ENCODE results near the gene FXYD1. TPM values are rescaled to one million over a fixed set of nuclear protein-coding genes. Genes with fewer than 3 reads are reported as not detected.
"Not testable (repeated sequence)": the region's sequence is repeated elsewhere in the genome, so short reads cannot be mapped to it uniquely, and the experiment has no call there.

The FXYD1 gene
- total RNA-seq (2014; rRNA removed; shearing (Covaris generic)), result not detected in 2 replicates

DNA sequence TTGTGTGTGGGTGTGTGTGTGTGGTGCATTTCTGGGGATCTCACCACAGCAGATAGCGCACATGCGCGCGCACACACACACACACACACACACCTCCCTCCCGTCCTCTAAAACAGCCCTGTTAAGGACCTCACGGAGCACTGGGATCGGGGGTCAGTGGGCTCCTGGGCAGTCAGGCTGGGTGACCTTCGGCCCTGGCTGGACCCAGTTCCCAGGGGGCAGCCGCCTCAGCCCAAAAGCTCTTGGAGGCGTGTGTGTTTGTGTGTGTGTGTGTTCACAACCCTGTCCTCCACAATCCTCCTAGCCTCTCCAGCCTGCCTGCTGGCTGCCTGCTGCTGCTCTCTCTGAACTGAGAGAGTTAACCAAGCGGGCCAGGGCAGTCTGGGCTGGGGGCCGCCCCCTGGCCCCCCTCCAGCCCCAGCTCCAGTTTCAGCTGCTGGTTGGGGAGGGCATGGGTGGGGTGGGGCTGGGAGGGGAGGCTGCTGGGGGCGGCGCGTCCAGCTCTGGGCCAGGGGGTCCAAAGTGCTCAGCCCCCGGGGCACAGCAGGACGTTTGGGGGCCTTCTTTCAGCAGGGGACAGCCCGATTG, at the start of gene FXYD1:
TSS of gene FXYD1 (plus strand) at position 520 of the 588 bp plus-strand sequence. CDS start 1,256 bp downstream, outside the sequence.
- no peak for DNase-seq (ENCODE audit: low spot score)

DNA sequence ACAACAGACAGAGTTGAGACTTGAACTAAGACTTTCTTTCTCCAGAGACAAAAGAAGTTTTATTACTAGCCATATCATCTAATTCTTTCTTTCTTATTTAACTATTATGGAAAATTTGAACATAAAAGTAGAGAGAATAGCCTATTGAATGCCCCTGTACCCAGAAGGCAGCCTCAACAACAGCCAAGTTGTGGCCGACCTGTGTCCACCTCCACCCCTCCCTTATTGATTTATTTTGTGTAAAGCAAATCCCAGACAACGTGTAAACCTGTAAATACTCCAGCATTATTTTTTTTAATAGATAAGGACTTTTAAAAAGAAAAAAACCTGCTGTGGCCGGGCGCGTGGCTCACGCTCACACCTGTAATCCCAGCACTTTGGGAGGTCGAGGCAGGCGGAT, 49.1 kb upstream of the FXYD1 start:
- no peak for DNase-seq (ENCODE audit: low spot score)

DNA sequence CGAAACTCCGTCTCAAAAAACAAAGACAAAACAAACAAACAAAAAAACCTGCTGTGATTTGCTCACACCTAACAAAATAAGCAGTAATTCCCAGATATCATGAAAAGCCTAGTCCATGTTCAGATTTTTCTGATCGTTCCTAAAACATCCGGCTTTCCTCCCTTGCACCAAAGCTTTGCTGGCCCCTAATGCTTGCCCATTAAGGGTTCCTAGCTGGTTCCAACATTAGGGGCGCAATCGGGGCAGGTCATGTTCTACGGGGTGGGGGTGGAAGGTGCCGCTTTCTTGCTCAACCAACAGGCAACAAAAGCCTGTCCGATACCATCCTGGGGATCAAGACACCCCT, 48.5 kb upstream of the FXYD1 start:
- no peak for DNase-seq (ENCODE audit: low spot score)

DNA sequence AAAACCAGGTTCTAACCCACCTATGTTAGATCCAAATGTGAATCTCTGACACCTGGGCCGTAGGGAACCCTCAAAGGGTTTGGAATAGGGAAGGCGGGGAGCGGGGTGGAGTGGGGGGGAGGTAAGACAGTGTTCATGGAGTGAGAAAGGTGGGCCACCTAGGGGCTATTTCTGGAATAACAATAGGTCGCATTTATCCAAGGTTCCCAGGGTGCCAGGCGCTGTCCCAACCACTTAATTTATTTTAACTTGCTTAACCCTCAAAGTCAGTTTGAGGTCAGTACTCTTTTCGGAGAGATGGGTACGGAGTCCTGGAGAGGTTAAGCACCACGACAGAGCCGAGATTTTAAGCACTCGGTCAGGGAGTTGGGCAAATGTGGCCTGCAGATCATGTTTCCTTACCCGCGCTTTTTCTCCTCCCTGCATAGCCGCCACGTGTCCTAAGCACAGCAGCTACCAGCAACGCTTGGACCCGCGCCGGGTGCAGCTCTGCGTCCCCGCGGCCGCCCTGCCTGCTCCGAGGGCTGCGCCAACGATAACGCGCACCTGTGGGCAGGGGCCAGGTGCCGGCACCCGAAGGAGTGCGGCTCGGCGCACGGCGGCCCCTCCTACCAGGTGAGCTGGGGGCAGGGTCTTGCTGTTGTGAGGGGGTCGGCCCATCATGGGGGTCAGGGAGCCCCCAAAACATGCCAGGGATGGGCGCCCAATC, 48.0 kb upstream of the FXYD1 start:
- peak; percentile 89 for DNase-seq (ENCODE audit: low spot score)

DNA sequence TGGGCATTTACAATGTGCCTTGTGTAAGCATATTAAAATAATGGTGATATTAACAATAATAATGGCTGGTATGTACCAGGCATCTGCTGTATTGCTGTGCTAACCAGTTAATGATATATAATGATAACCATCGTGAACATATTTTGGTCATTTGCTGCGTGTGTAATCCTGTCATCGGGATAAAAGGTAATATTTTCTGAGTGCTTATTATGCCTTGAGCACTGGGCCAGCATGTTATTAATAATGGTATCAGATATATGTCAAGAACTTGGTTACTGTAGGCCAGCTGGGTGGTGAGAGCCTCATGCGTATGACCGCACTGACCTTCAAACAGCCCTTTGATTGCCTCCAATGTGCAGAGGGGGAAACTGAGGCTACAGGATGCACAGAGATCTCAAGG, 45.2 kb upstream of the FXYD1 start:
- DNase-seq (ENCODE audit: low spot score), result no peak

DNA sequence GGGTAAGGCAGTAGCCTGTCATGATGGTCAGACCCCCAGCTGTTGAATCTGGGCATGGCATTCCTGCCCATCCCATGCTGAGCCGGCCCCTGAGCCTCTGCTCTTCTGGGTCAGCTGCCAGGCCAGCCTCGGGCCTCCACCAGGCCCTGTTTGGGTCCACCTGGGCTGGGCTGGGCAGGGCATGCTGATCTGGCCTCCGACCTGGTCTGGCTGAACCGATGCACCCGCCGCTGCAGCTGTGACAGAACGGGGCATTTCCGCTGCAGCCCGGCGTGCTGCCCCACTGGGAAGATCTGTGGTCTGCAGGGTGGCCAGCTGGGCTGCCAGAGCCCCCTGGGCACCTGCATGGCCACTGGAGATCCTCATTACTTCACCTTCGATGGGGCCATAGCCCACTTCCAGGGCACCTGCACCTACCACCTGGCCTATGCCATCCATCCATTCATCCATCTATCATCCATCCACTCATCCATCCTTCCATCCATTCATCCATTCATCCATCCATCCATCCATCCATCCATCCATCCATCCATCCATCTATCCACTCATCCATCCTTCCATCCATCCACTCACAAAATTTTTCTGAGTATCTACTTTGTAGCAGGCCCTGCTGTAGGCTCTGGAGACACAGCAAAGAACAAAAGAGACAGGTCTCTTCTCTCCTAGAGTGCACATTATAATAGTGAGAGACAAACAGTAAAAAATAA, 44.5 kb upstream of the FXYD1 start:
- no peak for DNase-seq (ENCODE audit: low spot score)

DNA sequence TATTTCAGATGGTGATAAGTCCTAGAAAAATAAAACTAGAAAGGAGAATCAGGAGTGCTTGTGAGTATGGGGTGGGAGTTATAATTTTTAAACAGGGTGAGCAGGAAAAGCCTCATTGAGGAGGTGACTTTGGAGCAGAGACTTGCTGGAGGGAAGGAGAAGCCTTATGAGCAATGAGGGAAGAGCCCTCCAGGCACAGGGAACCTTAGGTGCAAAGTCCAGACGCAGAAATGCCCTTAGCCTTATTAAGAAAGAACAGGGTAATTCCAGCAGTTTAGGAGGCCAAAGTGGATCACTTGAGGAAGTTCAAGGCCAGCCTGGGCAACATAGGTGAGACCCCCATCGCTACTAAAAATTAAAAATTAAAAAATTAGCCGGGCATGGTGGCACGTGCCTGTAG, 44.0 kb upstream of the FXYD1 start:
- DNase-seq (ENCODE audit: low spot score), result no peak

DNA sequence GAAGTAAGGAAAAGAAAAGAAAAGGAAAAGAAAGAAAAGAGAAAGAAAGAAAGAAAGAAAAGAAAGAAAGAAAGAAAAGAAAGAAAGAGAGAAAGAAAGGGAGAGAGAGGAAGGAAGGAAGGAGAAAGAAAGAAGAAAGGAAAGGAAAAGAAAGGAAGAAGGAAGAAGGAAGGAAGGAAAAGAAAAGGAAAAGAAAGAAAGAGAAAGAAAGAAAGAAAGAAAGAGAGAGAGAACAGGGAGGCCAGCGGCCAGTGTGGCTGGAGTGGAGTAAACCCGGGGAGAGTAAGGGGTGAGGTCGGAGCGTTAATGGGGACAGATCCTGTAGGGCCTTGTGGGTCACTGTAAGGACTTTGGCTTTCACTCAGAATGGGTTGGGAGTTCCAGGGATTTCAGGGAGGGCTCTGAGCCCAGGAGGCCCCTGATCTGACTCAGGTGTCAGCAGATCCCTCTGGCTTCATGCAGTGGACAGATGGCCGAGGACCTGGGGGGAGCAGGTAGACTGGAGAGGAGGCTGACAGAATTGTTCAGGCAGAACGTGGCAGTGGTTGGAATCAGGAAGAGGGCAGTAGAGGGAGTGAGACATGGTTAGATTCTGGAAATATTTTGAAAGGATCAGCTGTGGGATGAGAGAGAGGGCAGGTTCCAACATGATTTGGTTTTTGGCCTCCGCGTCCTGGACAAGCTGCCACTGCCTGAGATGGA, 42.8 kb upstream of the FXYD1 start:
- no peak for DNase-seq (ENCODE audit: low spot score)

DNA sequence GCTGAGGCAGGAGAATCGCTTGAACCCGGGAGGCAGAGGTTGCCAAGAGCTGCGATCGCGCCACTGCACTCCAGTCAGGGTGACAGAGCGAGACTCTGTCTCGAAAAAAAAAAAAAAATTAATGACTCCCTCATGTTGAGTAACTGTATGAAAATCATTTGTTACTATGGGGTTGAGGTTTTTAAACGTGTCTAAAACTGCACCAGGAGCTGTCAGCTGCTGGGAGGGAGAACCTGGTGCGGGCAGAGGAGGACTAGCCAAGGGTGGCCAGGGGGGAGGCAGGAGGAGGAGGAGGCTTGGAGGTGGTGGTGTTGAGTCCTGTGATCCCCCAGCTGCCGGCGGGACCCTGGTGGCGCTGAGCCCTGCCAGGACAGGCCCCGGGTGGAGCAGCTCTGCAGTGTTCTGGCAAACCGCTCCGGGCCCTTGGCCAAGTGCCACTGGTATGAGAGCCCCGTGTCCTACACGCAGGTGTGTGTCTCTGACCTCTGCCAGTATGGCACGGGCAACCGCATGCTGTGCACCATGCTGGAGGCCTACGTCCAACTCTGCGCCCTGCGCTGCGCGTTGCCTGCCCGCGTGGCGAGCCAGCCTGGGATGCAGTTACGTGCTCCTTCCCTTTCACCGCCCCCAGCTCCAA, 40.1 kb upstream of the FXYD1 start:
- no peak for DNase-seq (ENCODE audit: low spot score)

DNA sequence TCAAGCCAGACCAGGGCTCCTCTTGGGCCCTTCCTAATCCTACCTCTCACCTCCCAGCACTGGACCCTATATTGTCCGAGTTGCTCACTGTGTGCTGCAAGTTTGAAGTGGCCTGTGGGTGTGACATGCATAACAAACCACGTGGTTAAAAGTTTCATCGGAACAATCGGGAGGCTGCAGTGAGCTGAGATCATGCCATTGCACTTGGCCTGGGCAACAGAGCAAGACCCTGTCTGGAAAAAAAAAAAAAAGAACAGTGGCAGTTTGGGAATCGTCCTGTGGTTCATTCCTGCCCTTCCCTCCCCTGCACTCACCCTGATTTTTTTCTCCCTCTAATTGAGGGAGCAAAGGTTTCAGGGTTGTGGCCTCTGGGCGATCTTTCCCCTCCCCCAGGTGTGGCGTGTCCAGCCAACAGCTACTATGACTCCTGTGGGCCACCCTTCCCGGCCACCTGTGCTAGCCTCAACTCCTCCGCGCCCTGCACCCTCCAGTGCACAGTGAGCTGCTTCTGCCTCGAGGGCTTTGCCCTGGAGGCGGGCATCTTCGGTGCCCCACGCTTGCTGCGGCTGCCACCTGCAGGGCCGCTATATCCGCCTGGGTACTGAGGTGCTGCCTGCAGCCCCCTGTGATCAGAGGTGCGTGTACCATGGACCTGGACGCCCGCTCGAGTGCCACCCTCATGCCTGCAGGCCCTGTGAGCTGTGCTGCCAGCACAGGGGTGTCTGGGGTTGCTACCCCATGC, 39.3 kb upstream of the FXYD1 start:
- no peak for DNase-seq (ENCODE audit: low spot score)

DNA sequence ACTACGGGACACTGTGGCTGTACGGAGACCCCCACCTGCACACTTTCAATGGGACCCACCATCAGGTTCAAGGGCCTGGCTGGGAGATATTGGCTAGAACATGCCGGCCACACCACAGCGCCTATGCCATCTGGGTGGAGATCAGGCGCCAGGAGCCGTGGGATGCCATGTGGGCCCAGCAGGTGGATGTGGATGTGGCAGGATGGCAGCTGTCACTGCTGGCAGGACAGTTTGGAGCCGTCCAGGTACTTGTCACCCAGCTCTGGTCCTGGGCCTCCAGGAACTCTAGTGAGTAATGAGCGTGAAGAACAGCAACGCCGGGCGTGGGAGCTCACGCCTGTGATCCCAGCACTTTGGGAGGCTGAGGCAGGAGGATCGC, 38.7 kb upstream of the FXYD1 start:
- DNase-seq (ENCODE audit: low spot score), result no peak

DNA sequence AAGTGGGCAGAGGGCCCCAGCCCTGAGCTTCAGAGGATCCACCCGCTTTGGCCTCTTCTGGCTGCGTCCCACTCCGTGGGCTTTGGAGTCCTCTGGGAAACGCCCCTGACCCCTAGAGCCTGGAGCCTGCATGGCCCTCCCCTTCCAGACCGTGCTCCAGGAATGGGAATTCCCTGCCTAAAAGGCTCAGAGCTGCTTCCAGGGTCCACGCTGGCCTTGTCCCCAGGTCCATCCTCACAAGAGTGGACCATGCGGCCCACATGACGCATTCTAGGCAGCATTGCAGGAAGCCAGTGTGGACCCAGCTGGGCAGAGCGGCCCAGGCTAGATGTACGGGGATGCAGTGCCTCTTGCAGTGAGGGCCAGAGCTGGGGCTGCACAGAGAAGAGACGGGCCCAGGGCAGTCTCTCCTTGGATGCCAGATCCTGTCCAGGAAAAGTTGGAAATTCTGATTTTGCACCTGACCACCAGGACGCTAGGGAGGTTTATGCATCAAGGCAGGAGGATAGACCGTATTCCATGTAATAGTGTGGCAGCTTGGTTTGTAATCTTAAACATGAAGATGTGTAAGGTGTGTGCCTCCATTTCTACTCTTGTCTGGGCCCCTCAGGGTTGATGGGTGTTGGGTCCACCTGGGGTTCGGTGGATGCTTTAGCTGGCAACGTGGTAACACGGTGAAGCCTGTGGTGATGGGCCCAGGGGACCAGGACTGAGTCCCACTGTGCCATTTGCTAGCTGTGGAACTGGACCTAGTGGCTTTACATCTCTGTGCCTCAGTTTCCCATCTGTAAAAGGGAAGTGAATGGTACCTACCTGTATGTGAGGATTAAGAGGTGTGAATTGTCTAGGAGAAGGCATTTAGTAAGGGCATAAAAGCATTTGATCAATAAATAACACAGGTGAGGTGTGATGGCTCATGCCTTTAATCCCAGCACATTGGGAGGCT, 37.8 kb upstream of the FXYD1 start:
- no peak for DNase-seq (ENCODE audit: low spot score)

DNA sequence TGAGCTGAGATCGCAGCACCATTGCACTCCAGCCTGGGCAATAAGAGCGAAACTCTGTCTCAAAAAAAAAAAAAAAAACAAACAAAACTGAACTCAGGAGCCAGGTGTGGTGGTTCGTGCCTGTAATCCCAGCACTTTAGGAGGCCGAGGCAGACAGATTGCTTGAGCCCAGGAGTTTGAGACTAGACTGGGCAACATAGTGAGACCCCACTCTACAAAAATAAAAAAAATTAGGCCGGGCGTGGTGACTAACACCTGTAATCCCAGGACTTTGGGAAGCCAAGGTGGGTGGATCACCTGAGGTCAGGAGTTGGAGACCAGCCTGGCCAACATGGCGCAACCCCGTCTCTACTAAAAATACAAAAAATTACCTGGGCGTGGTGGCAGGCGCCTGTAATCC, 36.7 kb upstream of the FXYD1 start:
- DNase-seq (ENCODE audit: low spot score), result not testable (repeated sequence)

DNA sequence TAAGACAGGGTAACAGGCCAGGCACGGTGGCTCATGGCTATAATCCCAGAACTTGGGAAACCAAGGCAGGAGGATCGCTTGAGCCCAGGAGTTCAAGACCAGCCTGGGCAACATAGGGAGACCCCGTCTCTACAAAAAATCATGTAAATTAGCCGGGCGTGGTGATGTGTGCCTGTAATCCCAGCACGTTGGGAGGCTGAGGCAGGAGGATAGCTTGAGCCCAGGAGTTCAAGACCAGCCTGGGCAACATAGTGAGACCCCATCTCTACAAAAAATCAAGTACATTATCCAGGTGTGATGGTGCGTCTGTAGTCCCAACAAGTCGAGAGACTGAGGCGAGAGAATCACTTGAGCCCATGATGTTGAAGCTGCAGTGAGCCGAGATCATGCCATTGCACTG, 35.0 kb upstream of the FXYD1 start:
- DNase-seq (ENCODE audit: low spot score), result not testable (repeated sequence)

DNA sequence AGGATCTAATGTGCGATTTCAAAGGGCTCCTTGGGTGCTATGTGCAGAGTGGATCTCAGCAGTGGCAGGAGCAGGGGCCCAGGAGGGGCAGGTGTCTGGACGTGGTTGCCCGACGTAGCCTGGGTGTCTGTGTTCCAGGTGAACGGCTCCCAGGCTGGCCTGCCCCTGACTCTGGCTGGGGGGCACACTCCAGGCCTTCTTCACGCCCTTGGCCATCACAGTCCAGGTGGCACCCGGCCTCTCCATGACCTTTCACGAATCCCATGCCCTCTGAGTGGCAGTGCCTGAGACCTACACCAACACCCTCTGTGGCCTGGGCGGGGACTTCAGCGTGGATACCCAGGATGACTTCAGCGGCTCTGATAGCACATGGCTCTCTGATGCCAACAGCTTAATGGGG, 34.3 kb upstream of the FXYD1 start:
- no peak for DNase-seq (ENCODE audit: low spot score)

DNA sequence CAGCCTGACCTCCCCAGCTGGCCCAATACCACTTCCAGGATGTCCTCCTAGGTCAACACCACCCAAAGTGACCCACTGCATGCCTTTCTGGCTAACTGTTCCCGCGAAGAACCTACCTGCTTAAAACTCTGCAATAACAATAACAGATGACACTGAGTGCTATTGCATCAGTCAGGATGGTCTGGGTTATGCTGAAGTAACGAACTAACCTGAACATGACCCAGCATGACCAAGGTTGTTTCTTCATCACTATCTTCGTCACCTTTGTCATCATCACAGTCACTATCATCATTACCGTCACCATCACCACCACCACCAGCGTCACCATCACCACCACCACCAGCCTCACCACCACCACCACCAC, 33.6 kb upstream of the FXYD1 start:
- DNase-seq (ENCODE audit: low spot score), result no peak

DNA sequence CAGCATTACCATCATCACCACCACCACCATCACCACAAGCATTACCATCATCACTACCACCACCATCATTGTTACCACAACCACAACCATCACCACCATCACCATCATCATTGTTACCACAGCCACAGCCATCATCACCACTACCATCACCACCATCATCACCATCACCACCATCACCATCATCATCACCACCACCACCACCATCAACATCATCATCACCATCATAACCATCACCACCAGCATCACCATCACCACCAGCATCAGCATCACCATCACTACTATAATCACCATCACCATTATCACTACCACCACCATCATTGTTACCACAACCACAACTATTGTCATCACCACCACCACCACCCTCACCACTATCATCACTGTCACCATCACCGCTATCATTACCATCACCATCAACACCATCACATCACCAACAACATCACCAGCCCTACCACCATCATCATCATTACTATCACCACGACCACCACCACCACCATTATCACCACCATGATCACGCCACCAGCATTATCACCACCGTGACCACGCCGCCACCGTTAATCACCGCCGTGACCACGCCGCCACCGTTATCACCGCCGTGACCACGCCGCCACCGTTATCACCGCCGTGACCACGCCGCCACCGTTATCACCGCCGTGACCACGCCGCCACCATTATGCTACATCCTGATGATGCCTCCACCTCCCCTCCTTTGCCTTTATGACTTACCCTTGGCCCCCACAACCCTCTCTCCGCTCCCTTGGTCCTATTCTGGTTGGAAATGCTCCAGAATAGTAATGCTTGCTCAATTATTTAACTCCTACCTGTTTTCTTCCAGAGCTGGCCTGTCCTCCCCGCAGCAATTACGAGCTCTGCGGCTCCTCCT, 33.0 kb upstream of the FXYD1 start:
- no peak for DNase-seq (ENCODE audit: low spot score)

DNA sequence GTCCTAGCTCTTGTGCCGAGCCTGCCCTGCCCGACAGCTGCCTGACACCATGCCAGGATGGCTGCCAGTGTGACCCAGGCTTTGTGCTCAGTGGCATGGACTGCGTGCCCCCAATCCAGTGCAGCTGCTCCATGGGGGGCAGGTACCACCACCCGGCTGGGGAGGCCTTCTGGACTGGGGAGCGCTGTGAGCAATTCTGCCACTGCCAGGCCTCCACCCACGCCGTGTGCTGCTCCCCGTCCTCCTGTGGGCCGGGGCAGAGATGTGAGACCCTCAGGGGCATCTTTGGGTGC, 32.4 kb upstream of the FXYD1 start:
- DNase-seq (ENCODE audit: low spot score), result no peak

DNA sequence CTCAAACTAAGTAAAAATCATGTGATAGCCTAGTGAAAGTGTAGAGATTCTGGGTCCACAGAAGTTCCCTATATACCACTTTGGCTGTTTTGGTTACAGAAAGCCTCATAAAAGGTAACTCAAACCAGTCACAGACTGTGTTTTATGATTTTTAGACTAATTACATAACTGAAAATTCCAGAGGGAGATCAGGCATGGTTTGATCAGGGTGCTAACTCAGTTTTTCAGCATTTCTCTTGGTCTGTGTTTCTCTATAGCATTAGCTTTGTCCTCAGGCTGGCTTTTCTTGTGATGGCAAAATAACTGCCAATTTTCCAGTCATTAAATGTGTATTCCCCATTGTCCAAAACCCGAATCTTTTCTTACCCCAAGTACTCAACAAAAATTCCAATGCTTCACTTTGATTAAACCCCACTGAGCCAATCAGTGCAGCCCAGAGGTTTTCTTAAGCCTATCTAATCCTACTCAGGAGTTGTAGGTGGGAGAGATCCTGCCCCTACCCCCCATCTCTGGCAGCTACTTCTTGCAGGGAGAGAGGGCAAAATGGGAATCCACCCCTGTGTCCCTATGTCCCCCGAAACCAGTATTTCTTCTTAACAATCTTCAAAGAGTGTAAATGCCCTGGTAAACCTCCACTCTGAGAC, 31.6 kb upstream of the FXYD1 start:
- no peak for DNase-seq (ENCODE audit: low spot score)

Data from HT-29 (cell line).